ENCODE data around the gene CHIA. TPM values are rescaled to one million over a fixed set of nuclear protein-coding genes. Genes with fewer than 3 reads are reported as not detected.
A peak's percentile ranks its signal among the peaks of the same experiment; 100 is the strongest.

Gene CHIA
- total and polyA plus RNA-seq, 2 experiments from 2014 or later, result not detected

DNA sequence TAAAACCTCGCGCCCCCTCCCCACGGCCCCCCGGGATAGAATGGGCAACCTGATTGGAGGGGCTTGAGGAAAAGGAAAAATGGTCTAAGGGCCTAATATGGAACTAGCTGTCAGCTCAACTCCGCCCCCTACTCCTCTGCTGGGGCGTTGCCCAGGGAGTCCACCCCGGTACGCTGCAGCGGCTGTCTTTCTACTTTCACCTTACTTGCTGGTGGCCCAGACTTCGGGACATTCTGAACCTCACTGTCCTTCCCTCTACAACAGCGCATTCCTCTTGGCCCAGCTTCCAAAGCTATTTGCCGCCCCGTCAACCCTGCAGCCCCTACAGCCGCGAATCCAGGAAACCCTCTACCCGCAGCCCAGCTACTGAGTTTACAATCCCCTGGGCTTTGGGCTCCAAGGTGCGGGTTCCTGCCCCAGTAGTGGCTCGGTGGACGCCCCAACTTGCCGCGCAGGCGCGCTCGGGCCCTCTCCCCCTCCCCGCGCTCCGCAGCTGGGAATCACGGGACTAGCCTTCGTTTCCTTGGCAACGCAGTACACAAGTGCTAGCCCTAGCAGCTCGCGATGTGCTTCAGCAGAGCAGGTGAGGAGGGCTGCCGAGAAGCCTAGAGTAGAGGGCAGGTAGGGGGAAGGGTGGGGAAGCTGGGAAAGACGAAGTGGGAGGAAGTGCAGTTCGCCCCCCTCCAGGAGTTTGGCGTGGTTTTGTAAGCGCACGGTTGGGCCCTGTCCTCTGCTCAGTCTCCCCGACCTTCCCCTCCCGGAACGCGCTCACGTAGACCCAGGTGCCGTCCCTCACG lies 55.6 kb downstream of the CHIA start:
- peak; percentile 83 for DNase-seq
- Histone ChIP-seq H3K4me1 (ENCODE audit: insufficient read depth) (no peaks in the 10 kb centered on the region), H3K4me2 (ENCODE audit: unreplicated experiment) (peak overlapping the region; percentile 87), H4K20me1 (ENCODE audit: insufficient read depth) (no peaks in the 10 kb centered on the region), H3K9me3 (ENCODE audit: low read depth) (no peaks in the 10 kb centered on the region), H2AFZ (peak overlapping the region; percentile 100), H3F3A (ENCODE audit: insufficient read depth) (no peaks in the 10 kb centered on the region), H3K36me3 (ENCODE audit: low read depth) (no peaks in the 10 kb centered on the region), H3K27ac (no peak overlapping the region), H3K27me3 (replicated peaks; ENCODE audit: insufficient read depth) (0 out of 2 replicates have a peak, but pooled peaks cover 10% of the 10 kb centered on the region), H3K9me2 (ENCODE audit: insufficient read depth) (no peaks in the 10 kb centered on the region), H3K9ac (peak overlapping the region; percentile 66), H3K79me2 (ENCODE audit: insufficient read depth) (no peaks in the 10 kb centered on the region), H3K4me3 (peak overlapping the region; percentile 88)
- TF ChIP-seq EZH2phosphoT487 (IDR thresholded peaks at IDR 0.05; ENCODE audit: insufficient read depth, low read depth), result no peak
- TF ChIP-seq EZH2 (IDR thresholded peaks at IDR 0.05; ENCODE audit: insufficient read depth, poor library complexity, severe bottlenecking), result no peak
- WGBS, 2 experiments (ENCODE audit: low coverage in 1 of 2, low lambda C conversion rate in 2 of 2, missing lambda C conversion rate in 2 of 2), result 3 to 4% methylated on average over 44 of the region's 45 CpGs
- in situ Hi-C loops (cut with MboI), result no loop called here

- Histone ChIP-seq H3K9me2 (ENCODE audit: insufficient read depth) (no peaks in the 10 kb centered on the region), H3F3A (ENCODE audit: insufficient read depth) (no peaks in the 10 kb centered on the region), H3K79me2 (ENCODE audit: insufficient read depth) (no peaks in the 10 kb centered on the region), H3K4me3 (peak overlapping the region; percentile 88; the same call in 1 of the 2 replicates), H3K9ac (no peak overlapping the region), H3K4me1 (ENCODE audit: insufficient read depth) (no peaks in the 10 kb centered on the region), H4K20me1 (ENCODE audit: insufficient read depth) (no peaks in the 10 kb centered on the region), H3K9me3 (ENCODE audit: low read depth) (no peaks in the 10 kb centered on the region), H2AFZ (peak overlapping the region; percentile 100), H3K4me2 (ENCODE audit: unreplicated experiment) (peak overlapping the region; percentile 87), H3K36me3 (ENCODE audit: low read depth) (no peaks in the 10 kb centered on the region), H3K27me3 (replicated peaks; ENCODE audit: insufficient read depth) (0 out of 2 replicates have a peak, but pooled peaks cover 10% of the 10 kb centered on the region), H3K27ac (no peak overlapping the region)
- DNase-seq, result no peak
- TF ChIP-seq EZH2phosphoT487 (IDR thresholded peaks at IDR 0.05; ENCODE audit: insufficient read depth, low read depth), result no peak
- no peak for TF ChIP-seq EZH2 (IDR thresholded peaks at IDR 0.05; ENCODE audit: insufficient read depth, poor library complexity, severe bottlenecking)
- in situ Hi-C loops (cut with MboI), result no loop called here
- 26 to 28% methylated on average over 6 of the region's 6 CpGs for WGBS, 2 experiments (ENCODE audit: low coverage in 1 of 2, low lambda C conversion rate in 2 of 2, missing lambda C conversion rate in 2 of 2)
These were observed 56.4 kb downstream of the CHIA start for GRCh38 chr1:111347026-111347425.

DNA sequence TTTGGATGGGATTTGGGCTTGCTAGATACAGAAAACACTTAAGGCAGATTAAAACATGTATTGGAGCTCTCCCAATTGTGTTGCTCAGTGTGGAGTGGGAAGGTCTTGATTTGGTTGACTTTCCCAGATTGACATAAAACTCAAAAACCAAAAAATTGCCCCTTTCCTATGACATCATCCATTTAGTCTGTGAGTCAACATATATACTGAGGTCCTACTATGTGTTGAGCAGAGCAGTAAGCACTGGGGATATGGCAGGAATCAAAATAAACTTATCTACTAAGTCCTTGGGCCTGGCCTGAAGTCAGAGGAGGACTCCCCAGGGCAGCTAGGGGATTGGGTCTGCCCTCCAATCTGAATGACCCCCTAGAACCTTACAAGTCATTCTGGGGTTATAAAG lies 61.0 kb downstream of the CHIA start:
- H3K4me3 ChIP-seq, result no peak overlapping the region
- no peaks in the 10 kb centered on the region for H3K4me1 ChIP-seq (ENCODE audit: insufficient read depth)
- no peak overlapping the region for H3K4me2 ChIP-seq (ENCODE audit: unreplicated experiment)
- H3K9me3 ChIP-seq (ENCODE audit: low read depth), result no peaks in the 10 kb centered on the region
- H3K27ac ChIP-seq, result no peak overlapping the region
- no peaks in the 10 kb centered on the region for H3F3A ChIP-seq (ENCODE audit: insufficient read depth)
- H3K36me3 ChIP-seq (ENCODE audit: low read depth), result no peaks in the 10 kb centered on the region
- no peaks in the 10 kb centered on the region for H3K27me3 ChIP-seq (replicated peaks; ENCODE audit: insufficient read depth)
- TF ChIP-seq EZH2phosphoT487 (IDR thresholded peaks at IDR 0.05; ENCODE audit: insufficient read depth, low read depth), result no peak
- H3K79me2 ChIP-seq (ENCODE audit: insufficient read depth), result no peaks in the 10 kb centered on the region
- no peak overlapping the region for H3K9ac ChIP-seq
- DNase-seq, result no peak
- H2AFZ ChIP-seq, result no peak overlapping the region
- no peaks in the 10 kb centered on the region for H4K20me1 ChIP-seq (ENCODE audit: insufficient read depth)
- no peaks in the 10 kb centered on the region for H3K9me2 ChIP-seq (ENCODE audit: insufficient read depth)
- in situ Hi-C loops (cut with MboI), result no loop called here

DNA sequence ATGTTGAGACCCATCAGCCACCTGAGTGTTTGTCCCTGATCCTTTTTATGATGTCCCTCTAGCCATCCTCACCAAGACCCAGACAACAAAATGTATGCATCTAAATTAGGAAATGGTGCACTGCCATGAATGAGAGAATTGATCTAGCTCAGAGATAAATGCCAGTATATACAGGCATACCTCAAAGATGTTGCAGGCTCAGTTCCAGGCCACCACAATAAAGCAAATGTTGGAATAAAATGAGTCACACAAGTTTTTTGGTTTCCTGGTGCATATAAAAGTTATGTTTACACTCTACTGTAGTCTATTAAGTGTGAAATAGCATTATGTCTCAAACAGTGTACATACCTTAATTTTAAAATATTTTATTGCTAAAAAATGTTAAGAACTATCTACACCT lies 63.9 kb downstream of the CHIA start:
- H3K9me2 ChIP-seq (ENCODE audit: insufficient read depth), result no peaks in the 10 kb centered on the region
- no peaks in the 10 kb centered on the region for H3K79me2 ChIP-seq (ENCODE audit: insufficient read depth)
- no peaks in the 10 kb centered on the region for H3K36me3 ChIP-seq (ENCODE audit: low read depth)
- H3K4me1 ChIP-seq (ENCODE audit: insufficient read depth), result no peaks in the 10 kb centered on the region
- no peak overlapping the region for H2AFZ ChIP-seq
- no peak for DNase-seq
- H3K9me3 ChIP-seq (ENCODE audit: low read depth), result no peaks in the 10 kb centered on the region
- no peak overlapping the region for H3K4me2 ChIP-seq (ENCODE audit: unreplicated experiment)
- H3K27me3 ChIP-seq (replicated peaks; ENCODE audit: insufficient read depth), result no peaks in the 10 kb centered on the region
- no peak for TF ChIP-seq EZH2phosphoT487 (IDR thresholded peaks at IDR 0.05; ENCODE audit: insufficient read depth, low read depth)
- TF ChIP-seq EZH2 (IDR thresholded peaks at IDR 0.05; ENCODE audit: insufficient read depth, poor library complexity, severe bottlenecking), result no peak
- no peak overlapping the region for H3K27ac ChIP-seq
- in situ Hi-C loops (cut with MboI), result no loop called here
- H3K4me3 ChIP-seq, result no peak overlapping the region
- H3F3A ChIP-seq (ENCODE audit: insufficient read depth), result no peaks in the 10 kb centered on the region
- no peak overlapping the region for H3K9ac ChIP-seq
- no peaks in the 10 kb centered on the region; the same call in 1 of the 2 replicates for H4K20me1 ChIP-seq (ENCODE audit: insufficient read depth)

Measured in GM23248 (cell line).